ENCODE data around the gene RGPD3. TPM values are rescaled to one million over a fixed set of nuclear protein-coding genes. Genes with fewer than 3 reads are reported as not detected.

The RGPD3 gene
- 0.20 and 0.26 TPM in 2 replicates for total RNA-seq

GRCh38 chr2:106468107-106468506 lies at the start of gene RGPD3:
Gene RGPD3, minus strand, starts transcription at chr2:106468413. Its CDS starts 125 bp downstream, at chr2:106468288.

GRCh38 chr2:106486551-106487385 lies 18.6 kb upstream of the RGPD3 start, which contains the start of gene CD8B2:
Gene CD8B2, plus strand, starts transcription at chr2:106487364. Its CDS starts 63 bp downstream, at chr2:106487427.

Other genes with a start within 250 kb of the RGPD3 start
- not detected in 2 replicates for gene CD8B2, start 19.0 kb upstream of the RGPD3 start, total RNA-seq

All from smooth muscle cell of the pulmonary artery (primary cell).